Measurements from ENCODE around the gene MLC1. TPM values are rescaled to one million over a fixed set of nuclear protein-coding genes. Genes with fewer than 3 reads are reported as not detected.

MLC1 gene
- total RNA-seq: not detected in 2 replicates

DNA sequence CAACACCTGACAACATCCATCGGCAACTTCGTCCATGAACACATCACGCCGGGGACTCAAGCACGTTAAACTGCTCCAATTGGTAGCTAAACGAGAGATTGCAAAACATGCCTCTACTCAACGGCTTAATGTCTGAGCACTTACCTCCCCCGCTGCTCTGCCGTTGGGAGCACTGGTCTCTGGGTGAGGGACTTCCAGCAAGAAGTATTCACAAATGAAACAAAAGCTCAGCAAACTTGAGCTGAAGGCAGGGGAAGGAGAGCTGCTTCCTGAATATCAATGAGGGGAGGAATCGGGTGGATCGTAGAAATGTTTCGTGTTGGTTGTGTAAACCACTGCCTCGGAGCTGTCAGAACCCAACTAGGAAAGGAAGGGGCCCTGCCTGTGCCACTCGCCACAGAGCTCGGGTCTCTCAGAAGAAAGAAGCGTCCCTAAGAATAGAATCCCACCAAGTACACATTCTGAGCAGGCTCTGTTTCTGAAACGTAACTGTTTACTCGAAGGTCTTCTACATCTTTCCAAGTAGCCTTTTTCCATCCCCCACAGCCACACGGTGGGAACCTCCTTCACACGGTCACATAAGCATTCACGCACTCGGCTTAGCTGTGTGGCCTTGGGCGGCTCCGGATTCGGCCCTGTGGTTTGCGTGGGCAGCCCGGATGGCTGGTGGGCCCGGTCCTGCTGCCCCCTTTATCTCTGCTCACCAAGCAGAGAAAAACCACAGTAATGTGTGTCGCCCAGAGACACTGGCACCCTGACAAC, at the start of gene MLC1:
MLC1 (minus strand) TSS at position 216 of the 762 bp plus-strand sequence. CDS start 524 bp downstream, outside the sequence.
- DNase-seq (ENCODE audit: low read depth in 2 of 2): no peak

DNA sequence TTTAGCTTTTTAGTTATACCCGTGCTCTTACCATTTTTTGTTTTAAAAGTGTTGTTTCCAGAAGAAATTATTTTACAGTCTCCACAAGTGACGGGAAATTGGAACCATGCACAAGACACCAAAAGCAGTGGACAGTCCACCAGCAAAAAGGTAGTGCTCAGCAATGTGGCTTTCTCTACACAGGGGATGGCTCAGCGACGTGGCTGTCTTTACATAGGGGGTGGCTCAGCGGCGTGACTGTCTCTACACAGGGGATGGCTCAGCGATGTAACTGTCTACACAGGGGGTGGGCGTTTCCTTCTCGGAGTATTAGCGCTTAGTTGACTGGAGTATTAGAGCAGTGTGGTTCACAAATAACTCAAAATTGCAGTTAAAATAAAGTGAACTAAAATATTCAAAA, 49.3 kb upstream of the MLC1 start:
- DNase-seq (ENCODE audit: low read depth in 2 of 2): no peak

- no peak for DNase-seq (ENCODE audit: low read depth in 2 of 2)
Observed at GRCh38 chr22:50131894-50132293, 46.7 kb upstream of the MLC1 start.

DNA sequence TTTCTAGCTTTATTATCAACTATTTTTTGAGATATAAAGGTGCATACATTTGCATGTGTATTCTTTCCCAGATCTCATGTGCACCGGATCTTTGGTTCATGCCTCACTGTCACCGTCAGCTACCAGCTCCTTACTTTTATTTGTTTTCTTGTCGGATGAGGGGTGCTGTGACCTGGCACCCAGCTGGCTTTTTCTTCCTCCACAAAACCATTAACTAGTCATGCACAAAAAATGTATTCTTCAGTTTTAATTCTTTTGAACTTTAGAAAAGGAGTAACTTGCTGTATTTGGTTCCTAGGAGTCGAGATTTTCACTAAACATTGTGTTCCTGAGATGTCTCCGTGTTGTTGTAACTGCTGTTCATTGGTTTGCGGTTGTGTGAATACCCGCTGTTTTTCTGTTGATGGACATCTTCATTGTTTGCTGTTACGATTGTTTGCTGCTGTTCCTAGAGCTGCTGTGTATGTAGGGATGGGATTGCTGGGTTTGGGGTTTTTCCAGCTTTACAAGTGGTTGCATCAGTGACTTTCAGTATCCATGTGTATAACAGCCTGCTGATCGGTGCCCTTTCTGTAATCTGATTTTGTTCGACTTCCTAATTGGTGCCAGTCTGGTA, 44.0 kb upstream of the MLC1 start:
- DNase-seq (ENCODE audit: low read depth in 2 of 2): no peak

GRCh38 chr22:50125029-50125428, 39.8 kb upstream of the MLC1 start:
- no peak for DNase-seq (ENCODE audit: low read depth in 2 of 2)

- no peak for DNase-seq (ENCODE audit: low read depth in 2 of 2)
Observed at GRCh38 chr22:50123119-50123518, 37.9 kb upstream of the MLC1 start.

DNA sequence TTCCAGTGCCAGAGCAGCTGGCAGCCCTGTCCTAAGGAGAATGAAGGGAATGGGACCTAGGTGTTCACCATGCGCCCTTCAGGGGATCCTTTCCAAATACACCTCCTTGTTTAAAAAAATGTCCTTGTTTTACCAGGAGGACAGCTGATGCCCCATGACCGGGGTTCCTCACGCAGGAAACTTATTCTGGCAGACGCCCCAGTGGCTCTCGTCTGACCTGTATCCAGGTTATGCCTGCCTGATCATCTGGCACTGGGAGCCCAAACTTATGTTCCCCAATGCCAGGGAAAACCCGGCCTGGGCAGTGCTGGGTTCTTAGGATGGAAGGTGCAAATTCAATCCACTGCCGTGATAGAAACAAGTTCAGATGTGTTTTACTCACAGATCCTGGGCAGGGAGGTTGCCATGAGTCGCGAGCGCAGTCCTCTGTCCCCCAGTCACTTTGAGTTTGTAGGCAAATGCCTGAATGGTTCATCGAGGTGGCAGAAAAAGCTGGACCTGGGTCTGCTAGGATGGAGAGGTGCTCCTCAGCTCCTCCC, 36.0 kb upstream of the MLC1 start:
- peak in 1 of 2 donors; percentile 24 for DNase-seq (ENCODE audit: low read depth in 2 of 2)

GRCh38 chr22:50119768-50120251, 34.6 kb upstream of the MLC1 start:
- peak; percentile 96 to 97 for DNase-seq (ENCODE audit: low read depth in 2 of 2)

- DNase-seq (ENCODE audit: low read depth in 2 of 2): no peak
Observed at GRCh38 chr22:50119169-50119767, 34.0 kb upstream of the MLC1 start.

DNA sequence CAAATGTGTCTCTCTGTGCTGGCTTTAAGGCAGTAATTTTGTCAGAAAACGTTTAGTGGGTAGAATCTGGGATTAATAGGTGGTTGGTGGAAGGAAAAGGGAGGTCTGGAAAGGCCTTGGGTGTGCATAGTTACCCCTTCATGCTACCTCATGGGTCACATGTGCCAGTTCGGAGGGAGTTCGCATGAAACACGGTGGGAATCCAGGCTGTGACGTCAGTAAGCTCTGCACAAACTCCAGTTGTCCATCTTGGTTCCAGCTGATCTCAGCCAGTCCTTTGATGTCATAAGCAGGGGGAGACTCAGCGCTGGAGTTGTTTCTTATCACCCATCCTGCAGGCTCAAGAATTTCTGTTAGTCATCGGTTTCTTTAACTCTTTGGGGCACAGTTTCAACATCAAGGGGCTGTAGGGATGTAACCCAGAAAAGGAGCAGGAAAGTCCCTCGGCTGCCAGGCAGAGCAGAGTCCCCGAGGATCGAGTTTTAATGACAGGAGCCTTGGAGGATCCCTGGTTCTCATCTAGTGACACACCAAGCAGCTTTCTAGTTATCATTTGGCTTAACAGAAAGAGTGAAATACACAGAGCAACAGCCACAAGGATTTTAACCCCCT, 33.4 kb upstream of the MLC1 start:
- DNase-seq (ENCODE audit: low read depth in 2 of 2): peak in 1 of 2 donors; percentile 94

GRCh38 chr22:50118129-50118528, 32.9 kb upstream of the MLC1 start:
- DNase-seq (ENCODE audit: low read depth in 2 of 2): no peak

- no peak for DNase-seq (ENCODE audit: low read depth in 2 of 2)
Observed at GRCh38 chr22:50117168-50117762, 32.0 kb upstream of the MLC1 start.

DNA sequence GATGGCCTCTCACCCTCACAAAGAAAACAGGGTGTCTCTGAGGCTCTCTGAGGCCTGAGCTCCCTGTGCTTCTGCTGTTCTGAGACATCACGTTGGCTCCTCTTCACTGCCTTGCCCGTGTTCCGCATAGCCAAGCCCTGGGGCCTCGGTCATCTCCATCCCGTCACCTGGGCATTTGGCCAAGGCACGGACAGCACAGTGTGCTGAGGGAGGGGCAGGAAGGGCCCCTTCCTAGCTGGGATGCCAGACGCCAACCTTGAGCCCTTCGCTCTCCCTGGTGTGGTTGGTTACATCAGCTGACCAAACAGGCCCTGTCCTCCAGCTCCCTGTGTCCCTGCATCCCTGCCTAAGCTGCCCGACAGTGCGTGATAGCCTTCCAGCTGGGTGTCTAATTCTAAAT, 30.5 kb upstream of the MLC1 start:
- peak; percentile 89 to 92 for DNase-seq (ENCODE audit: low read depth in 2 of 2)

DNA sequence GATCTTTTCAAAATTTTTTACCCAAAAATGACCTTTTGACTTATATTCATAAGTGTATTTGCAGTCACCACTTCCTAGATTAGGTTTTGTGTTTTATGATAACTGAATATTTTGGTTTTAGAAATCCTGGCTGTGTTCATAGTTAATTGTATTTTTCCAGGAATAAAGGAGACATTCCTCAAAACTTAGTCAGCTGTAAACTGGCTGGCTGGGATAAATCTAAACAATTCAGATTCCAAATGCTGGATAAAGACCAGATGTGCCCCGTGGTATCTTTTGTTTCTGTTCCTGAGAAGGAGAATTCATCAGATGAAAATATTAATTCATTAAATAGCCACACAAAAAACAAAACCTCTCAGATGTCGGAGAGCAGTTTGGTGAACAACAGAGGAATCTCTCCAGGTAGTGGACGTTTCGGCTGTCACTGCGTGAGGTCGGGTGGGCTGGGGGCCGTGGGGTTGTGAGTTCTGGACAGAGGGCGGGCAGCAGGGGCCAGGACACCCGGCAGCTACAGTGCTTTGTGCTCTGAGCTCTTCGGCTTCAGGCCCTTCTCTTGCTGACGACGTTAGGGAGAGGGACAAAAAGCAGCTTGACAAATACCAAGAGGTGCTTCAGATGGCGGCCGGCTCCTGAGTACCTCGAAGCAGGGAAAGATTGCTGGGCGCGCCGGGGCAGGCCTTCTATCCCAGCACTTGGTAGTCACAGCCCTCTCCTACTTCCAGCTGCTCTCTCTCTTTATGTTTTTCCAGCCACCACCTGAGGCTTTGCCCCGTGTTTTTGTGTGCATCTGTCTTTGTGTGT, 29.2 kb upstream of the MLC1 start:
- peak; percentile 67 to 88 for DNase-seq (ENCODE audit: low read depth in 2 of 2)

DNA sequence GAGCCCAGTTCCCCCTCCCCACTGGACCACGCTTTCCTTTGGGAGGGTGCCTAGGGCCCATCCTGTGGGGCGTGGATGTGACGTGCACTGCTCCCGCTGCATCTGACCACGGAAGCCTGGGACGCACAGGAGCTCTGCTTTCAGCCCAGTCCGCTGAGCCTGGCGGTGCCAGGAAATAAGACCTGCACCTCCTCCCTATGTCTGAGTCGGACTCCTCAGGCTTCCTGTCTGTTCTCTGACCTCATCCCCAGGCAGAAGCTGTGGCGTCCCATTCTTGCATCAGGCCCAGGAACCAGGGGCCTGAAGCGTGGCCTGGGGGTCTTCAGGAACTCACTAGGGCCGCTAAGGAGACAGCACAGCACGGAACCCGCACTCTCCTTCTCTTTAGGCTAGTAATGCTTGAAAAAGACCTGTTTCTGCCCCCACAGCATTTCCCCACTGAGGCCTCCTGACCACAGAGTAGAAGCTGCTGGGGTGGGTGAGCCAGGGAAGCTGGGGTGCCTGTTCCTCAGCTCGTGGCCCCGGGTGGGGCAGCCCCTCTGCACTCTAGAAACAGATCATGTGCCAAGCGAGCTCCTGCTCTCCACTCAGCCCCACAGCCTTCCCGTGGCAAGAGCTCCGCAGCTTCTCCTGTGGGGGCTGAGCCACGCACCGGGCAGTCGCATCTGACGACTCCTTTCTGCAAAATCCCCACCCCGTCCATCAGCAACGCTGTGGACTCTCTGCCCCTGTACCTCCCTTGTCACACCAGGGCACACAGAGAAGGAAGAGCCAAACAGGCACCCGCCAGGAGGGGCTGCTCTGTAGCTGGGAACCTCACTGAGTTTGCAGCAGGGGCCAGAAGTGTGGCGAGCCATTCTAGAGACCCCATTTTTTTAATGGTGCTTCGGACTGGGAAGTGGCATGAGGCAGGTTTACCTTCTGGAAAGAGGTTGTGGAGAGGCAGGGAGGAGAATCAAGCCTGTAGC, 27.2 kb upstream of the MLC1 start:
- peak; percentile 49 to 96 for DNase-seq (ENCODE audit: low read depth in 2 of 2)

DNA sequence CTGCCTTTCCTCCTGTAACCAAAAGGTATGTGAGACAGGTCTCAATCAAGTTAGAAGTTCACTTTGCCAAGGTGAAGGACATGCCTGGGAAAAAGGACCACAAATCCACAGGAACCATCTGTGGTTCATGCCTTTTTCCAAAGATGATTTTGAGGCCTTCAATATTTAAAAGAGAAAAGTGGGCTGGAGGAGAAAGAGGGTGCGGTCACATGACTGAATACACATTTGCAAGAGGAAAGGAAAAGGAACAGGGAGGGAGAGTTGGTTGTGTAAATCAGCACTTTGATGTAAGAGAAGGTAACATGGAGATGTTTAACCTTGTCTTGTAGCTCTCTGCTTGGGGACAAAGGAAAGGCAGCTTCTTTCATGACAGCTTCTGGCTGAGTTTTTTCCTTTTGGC, 25.8 kb upstream of the MLC1 start:
- no peak for DNase-seq (ENCODE audit: low read depth in 2 of 2)

DNA sequence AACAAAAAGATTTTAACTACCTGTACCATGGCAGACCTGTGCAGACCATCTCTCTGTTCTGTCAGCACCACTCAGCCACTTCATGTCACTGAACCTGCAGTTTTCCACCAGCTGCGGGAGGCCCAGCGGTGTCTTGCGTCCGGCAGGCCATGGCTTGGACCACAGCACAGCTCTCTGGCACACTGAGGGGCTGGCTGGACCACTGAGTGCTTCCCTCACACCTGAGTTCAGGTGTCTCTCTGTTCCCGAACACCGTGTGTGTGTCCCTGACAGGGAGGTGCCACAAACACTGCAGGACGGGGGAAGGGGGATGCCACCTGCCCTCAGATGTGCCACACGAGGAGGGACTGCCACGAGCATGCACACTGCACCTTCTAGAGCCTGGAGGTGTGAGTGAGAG, 22.3 kb upstream of the MLC1 start:
- DNase-seq (ENCODE audit: low read depth in 2 of 2): no peak

- peak; percentile 50 to 85 for DNase-seq (ENCODE audit: low read depth in 2 of 2)
Observed at GRCh38 chr22:50105208-50106100, 20.2 kb upstream of the MLC1 start.

All from dermis microvascular lymphatic vessel endothelial cell (primary cell).